M059J (cell line): ENCODE results near the gene SLCO4A1. TPM values are rescaled to one million over a fixed set of nuclear protein-coding genes. Genes with fewer than 3 reads are reported as not detected.

Source experiments
- DNase-seq: peaks from one replicate; pipeline ENCODE4 v3.0.0-alpha.2; 2012; ENCODE audit warnings: low read depth
- total RNA-seq: library from RNA; depleted of rRNA; stranded (reverse); fragments of >200 nt; shearing (Covaris generic); gene quantifications from 2 replicates; pipeline ENCODE4 v1.2.3, GENCODE V29; 2014

The SLCO4A1 gene
- total RNA-seq, 1 experiment from 2014 or later = 69.5 TPM

GRCh38 chr20:62606551-62607201 lies 35.6 kb upstream of the SLCO4A1 start:
- DNase-seq = peak; percentile 73

- DNase-seq = no peak
Observed at GRCh38 chr20:62607366-62608217, 34.7 kb upstream of the SLCO4A1 start.

GRCh38 chr20:62608218-62608565 lies 34.1 kb upstream of the SLCO4A1 start:
- DNase-seq = no peak

GRCh38 chr20:62609279-62609720 lies 33.0 kb upstream of the SLCO4A1 start:
- DNase-seq = no peak

- DNase-seq = no peak
Observed at GRCh38 chr20:62609811-62610757, 32.2 kb upstream of the SLCO4A1 start.

- DNase-seq = no peak
Observed at GRCh38 chr20:62611012-62611411, 31.3 kb upstream of the SLCO4A1 start.

- DNase-seq = no peak
Observed at GRCh38 chr20:62611819-62612218, 30.5 kb upstream of the SLCO4A1 start.

- DNase-seq = no peak
Observed at GRCh38 chr20:62614085-62614960, 28.0 kb upstream of the SLCO4A1 start.

- no peak for DNase-seq
Observed at GRCh38 chr20:62614961-62615680, 27.2 kb upstream of the SLCO4A1 start.

- no peak for DNase-seq
Observed at GRCh38 chr20:62615750-62616251, 26.5 kb upstream of the SLCO4A1 start.

GRCh38 chr20:62616728-62617621 lies 25.3 kb upstream of the SLCO4A1 start:
- DNase-seq = peak; percentile 76

- peak; percentile 79 for DNase-seq
Observed at GRCh38 chr20:62617711-62618483, 24.4 kb upstream of the SLCO4A1 start.

GRCh38 chr20:62618611-62619529 lies 23.4 kb upstream of the SLCO4A1 start:
- peak; percentile 72 for DNase-seq

- DNase-seq = no peak
Observed at GRCh38 chr20:62620625-62621024, 21.7 kb upstream of the SLCO4A1 start.

GRCh38 chr20:62621251-62622110 lies 20.8 kb upstream of the SLCO4A1 start:
- no peak for DNase-seq

- DNase-seq = no peak
Observed at GRCh38 chr20:62622178-62622876, 20.0 kb upstream of the SLCO4A1 start.
